ENCODE data around the gene IFT57.

- TF ChIP-seq PBX3 (IDR thresholded peaks at IDR 0.05) (no peak), JUND (IDR thresholded peaks at IDR 0.05) (no peak), REST (IDR thresholded peaks at IDR 0.05; ENCODE audit: low read depth, low read length) (no peak), POLR2AphosphoS5 (IDR thresholded peaks at IDR 0.05; ENCODE audit: low read depth, low read length) (no peak), CTCF (IDR thresholded peaks at IDR 0.05) (no peak), EZH2phosphoT487 (IDR thresholded peaks at IDR 0.05; ENCODE audit: borderline replicate concordance, low read depth) (no peak), USF1 (IDR thresholded peaks at IDR 0.05; ENCODE audit: borderline replicate concordance, low read depth) (no peak), CHD2 (IDR thresholded peaks at IDR 0.05; ENCODE audit: low read length, partially characterized antibody) (no peak), GABPA (IDR thresholded peaks at IDR 0.05; ENCODE audit: low read depth) (no peak), RAD21 (IDR thresholded peaks at IDR 0.05; ENCODE audit: low read length) (no peak), RFX5 (IDR thresholded peaks at IDR 0.05; ENCODE audit: low read length) (no peak), SIN3A (IDR thresholded peaks at IDR 0.05; ENCODE audit: borderline replicate concordance, low read depth, low read length) (no peak)
Observed at GRCh38 chr3:108175352-108175751, 46.9 kb downstream of the IFT57 start.

All from SK-N-SH (cell line).